Pancreas (tissue), 10 donors: ENCODE results near the gene PCK1. TPM values are rescaled to one million over a fixed set of nuclear protein-coding genes. Genes with fewer than 3 reads are reported as not detected.

Source experiments
- ATAC-seq, 4 donors: fragments of 200-7000 bp; cut with Tn5 transposase; one replicate each; pipeline versions ENCODE4 v1.8.0 to v1.9.1; 2020; ENCODE audit warnings: mild to moderate bottlenecking in 4 of 4, moderate library complexity in 4 of 4
- DNase-seq, 6 donors: peaks; one replicate each; pipeline ENCODE4 v3.0.0-alpha.2; 2020
- FAIRE-seq: peaks from 2 replicates; lab custom pipeline; 2012; peaks lifted over from hg19 to GRCh38; lab: Jason Lieb, UNC
- H3K27ac ChIP-seq, 4 donors: fragments of 200-600 bp; sonication (generic); 1 replicate in 3 of 4; 2 replicates in 1 of 4; pipeline versions ENCODE4 v1.5.0 to v1.8.0; 2020
- H3K27me3 ChIP-seq, 4 donors: fragments of 200-600 bp; one replicate each; pipeline ENCODE4 v1.8.0; 2021
- H3K36me3 ChIP-seq, 3 donors: fragments of 200-600 bp; sonication (generic) in 1 of 3; one replicate each; pipeline versions ENCODE4 v1.5.0 to v1.8.0; 2020 to 2021
- H3K4me1 ChIP-seq, 3 donors: fragments of 200-600 bp; one replicate each; pipeline ENCODE4 v1.8.0; 2021
- H3K4me3 ChIP-seq, 4 donors: fragments of 200-600 bp; sonication (generic) in 2 of 4; one replicate each; pipeline versions ENCODE4 v1.5.0 to v1.8.0; 2020 to 2021
- H3K9me3 ChIP-seq, 4 donors: fragments of 200-600 bp; one replicate each; pipeline ENCODE4 v1.8.0; 2021
- WGBS, 2 donors: extraction: QIAGEN DNeasy Blood & Tissue Kit; methylation state at CpG; one replicate each; pipeline ENCODE4 v1.1.7; 2013; 5-methylcytosine and 5-hydroxymethylcytosine counted together
- intact Hi-C, 3 donors: fragments of 100-400 bp; cut with DNase I; formaldehyde crosslinking; loops; one replicate each; pipeline versions ENCODE4 v1.11.1 to v1.14.2; 2022
- polyA plus RNA-seq, 2 donors: library from polyadenylated mRNA; stranded (reverse); fragments of 200-250 nt; gene quantifications; one replicate each; pipeline ENCODE4 v1.2.3, GENCODE V29; 2013
- total RNA-seq, 6 donors: library from RNA; stranded (reverse); fragmentation: NEBNext Ultra II Directional in 4 of 6; extraction: Animal tissue kit (Norgen Biotek cat#: 25700) in 4 of 6; gene quantifications; one replicate each; pipeline versions ENCODE4 v1.2.1 to v1.2.4, GENCODE V29; 2021 to 2023
- TF ChIP-seq, protein P1 (sequence below), 4 donors: fragments of 200-600 bp; sonication (generic) in 3 of 4; IDR thresholded peaks; one replicate each; pipeline versions ENCODE4 v1.5.0 to v1.8.0; 2021; ENCODE audit warnings: antibody characterized with exemption in 4 of 4
- donor health status: healthy with polysubstance abuse.
- donor health status: DM: no; HTN: no; CAD: no; lungs with moderate emphysema.
- donor health status: DM: no; HTN: no; CAD: no.
- donor health status: control.
- donor health status: control.
- donor health status: Bipolar disorder and iron deficiency.
- donor health status: DM: yes; HTN: yes; CAD: no.
- donor health status: DM: no; HTN: no; CAD: no.
- donor health status: DM: no; HTN: no; CAD: no.
- donor health status: DM: yes; HTN: yes; CAD: no.

PCK1 gene
- total and polyA plus RNA-seq, 8 donors: 0.12 to 2.5 (median 0.47) TPM

DNA sequence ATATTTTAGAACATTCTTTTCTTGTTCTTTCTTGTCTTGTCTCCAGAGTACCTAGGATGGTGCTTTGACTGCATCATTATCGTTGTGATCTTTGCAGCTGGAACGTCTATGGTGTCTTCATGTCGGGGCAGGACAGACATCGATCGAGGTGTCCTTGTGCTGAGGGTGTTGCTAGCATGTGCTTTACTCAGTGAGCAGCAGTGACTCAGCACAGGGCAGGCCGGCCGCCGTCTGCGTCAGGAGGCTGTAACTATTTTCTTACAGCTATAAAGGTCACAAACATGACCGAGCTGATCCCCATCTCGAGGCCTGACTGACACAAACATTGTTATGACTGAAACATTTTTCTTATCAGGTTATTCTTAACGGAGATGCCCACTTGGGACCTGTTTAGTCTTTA is 21.0 kb upstream of the PCK1 start:
- ATAC-seq: no peak
- TF ChIP-seq, protein P1, sequence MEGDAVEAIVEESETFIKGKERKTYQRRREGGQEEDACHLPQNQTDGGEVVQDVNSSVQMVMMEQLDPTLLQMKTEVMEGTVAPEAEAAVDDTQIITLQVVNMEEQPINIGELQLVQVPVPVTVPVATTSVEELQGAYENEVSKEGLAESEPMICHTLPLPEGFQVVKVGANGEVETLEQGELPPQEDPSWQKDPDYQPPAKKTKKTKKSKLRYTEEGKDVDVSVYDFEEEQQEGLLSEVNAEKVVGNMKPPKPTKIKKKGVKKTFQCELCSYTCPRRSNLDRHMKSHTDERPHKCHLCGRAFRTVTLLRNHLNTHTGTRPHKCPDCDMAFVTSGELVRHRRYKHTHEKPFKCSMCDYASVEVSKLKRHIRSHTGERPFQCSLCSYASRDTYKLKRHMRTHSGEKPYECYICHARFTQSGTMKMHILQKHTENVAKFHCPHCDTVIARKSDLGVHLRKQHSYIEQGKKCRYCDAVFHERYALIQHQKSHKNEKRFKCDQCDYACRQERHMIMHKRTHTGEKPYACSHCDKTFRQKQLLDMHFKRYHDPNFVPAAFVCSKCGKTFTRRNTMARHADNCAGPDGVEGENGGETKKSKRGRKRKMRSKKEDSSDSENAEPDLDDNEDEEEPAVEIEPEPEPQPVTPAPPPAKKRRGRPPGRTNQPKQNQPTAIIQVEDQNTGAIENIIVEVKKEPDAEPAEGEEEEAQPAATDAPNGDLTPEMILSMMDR (IDR thresholded peaks at IDR 0.05): no peak

DNA sequence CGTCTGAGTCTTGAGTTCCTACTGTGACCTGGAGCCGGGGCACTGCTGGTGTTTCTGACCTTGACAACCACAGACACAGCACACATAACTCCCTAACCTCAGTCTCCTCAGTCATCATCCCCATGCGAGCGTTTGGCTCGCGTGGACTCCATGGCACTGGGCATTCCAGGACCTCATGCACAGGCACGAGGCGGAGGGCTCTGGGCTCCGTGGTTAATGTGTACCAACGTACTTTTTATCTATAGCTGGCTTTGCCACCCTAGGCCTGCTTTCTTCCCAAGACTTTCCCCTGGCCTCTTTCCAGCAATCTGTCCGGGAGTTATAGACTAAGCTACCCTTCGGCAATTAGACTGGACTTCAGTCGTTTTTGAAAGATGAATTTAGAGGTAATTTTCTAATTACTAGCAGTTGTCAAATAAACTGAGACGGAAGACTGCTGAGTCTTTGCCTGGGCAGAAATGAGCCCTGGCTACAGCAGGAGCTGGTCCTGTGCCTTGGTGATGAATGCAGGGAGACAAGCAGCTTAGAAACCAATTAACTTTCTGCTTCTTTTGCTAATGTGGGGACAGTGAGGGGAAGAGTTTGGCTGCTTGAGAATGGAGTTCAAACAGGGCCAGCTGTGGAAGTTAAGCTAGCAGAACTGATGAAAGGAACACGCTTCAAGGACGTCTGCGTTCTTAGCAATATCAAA is 19.9 kb upstream of the PCK1 start:
- FAIRE-seq: no peak
- ATAC-seq: peak in 3 of 4 donors; percentile 53 to 57 (median 53)
- TF ChIP-seq, protein P1 (IDR thresholded peaks at IDR 0.05): no peak
- Histone ChIP-seq H3K9me3 (no peaks in the 10 kb centered on the region), H3K4me3 (no peak overlapping the region), H3K36me3 (no peaks in the 10 kb centered on the region), H3K4me1 (no peaks in the 10 kb centered on the region), H3K27ac (no peak overlapping the region), H3K27me3 (no peaks in the 10 kb centered on the region)
- intact Hi-C loops: no loop called here
- 26 to 29% methylated on average over 17 of the region's 17 CpGs for WGBS, 2 donors
- peak in 1 of 6 donors; percentile 21 for DNase-seq

More for the DNA sequence above, 21.0 kb upstream of the PCK1 start:
- no peak overlapping the region for H3K27ac ChIP-seq
- no peak overlapping the region for H3K4me3 ChIP-seq
- DNase-seq: no peak
- H3K36me3 ChIP-seq: no peaks in the 10 kb centered on the region
- FAIRE-seq: no peak
- H3K9me3 ChIP-seq: no peaks in the 10 kb centered on the region
- WGBS, 2 donors: 78 to 86% methylated on average over 12 of the region's 12 CpGs
- no peaks in the 10 kb centered on the region for H3K4me1 ChIP-seq
- intact Hi-C loops: no loop called here
- no peaks in the 10 kb centered on the region for H3K27me3 ChIP-seq

DNA sequence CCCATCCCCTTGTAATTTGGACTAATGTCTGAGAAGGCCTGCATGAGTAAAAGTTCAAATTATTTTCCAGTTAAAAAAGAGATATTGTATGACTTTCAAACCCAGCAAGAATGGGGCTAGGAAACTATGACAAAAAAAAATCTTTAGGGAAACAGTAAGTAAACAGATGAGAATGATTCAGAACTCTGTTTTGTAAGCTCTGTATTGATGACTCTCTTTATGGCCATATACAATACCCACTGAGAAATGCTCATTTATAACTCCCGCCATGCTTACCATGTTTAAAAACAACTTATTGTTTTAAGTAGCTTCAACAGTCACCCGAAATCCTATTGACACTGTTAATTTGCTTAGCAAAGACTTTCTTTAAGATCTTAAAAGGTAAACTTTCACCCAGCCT is 17.2 kb upstream of the PCK1 start:
- FAIRE-seq (no peak), ATAC-seq (no peak), DNase-seq (no peak)
- Histone ChIP-seq H3K4me1 (no peaks in the 10 kb centered on the region), H3K9me3 (no peaks in the 10 kb centered on the region), H3K36me3 (no peaks in the 10 kb centered on the region), H3K27ac (no peak overlapping the region), H3K4me3 (no peak overlapping the region), H3K27me3 (no peaks in the 10 kb centered on the region)
- intact Hi-C loops: no loop called here
- TF ChIP-seq, protein P1 (IDR thresholded peaks at IDR 0.05): no peak
- 54 to 66% methylated on average over 2 of the region's 2 CpGs for WGBS, 2 donors

DNA sequence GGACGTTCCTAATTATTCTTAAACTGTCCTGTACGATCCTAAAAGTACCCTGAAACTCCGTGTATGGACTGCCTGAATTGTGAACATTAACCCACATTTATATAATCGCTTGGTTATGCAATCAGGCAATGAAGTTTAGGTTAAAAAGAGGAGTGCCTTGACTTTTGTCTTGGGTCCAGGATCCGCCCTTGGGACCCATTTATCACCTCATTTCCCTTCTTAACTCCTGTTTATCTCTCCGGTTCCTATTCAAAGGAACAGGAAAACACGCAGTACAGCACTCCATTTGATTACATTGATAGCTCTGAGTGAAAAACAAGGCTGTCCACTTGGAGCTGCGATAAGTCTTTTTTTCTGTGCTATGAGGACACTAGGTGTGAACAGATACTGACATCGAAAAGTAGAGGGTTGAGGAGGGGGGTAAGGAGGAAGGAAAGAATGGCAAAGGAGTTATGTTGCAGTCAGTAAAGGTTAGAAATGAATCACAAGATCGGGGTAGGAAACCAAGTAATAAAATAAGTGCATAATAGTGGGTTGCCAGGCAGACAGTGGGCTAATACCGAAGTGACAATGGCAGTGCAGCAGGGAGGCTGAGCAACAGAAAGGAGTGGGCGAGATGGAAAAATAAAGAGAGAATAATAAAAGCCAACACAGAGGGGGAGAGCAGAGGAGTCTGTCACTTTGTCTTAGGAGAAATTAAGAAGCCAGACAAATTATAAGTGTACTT is 15.9 kb upstream of the PCK1 start:
- Histone ChIP-seq H3K27ac (no peak overlapping the region), H3K4me3 (no peak overlapping the region), H3K27me3 (no peaks in the 10 kb centered on the region), H3K36me3 (no peaks in the 10 kb centered on the region), H3K9me3 (no peaks in the 10 kb centered on the region), H3K4me1 (no peaks in the 10 kb centered on the region)
- ATAC-seq (no peak), FAIRE-seq (no peak), DNase-seq (no peak)
- 48 to 53% methylated on average over 12 of the region's 12 CpGs for WGBS, 2 donors
- intact Hi-C loops: no loop called here
- TF ChIP-seq, protein P1 (IDR thresholded peaks at IDR 0.05): no peak
